Panc1 (cell line): ENCODE data around the gene GRAMD1A. TPM values are rescaled to one million over a fixed set of nuclear protein-coding genes. Genes with fewer than 3 reads are reported as not detected.

Experiments used
- ATAC-seq: fragments of 200-7000 bp; cut with Tn5 transposase; 2 replicates; pipeline ENCODE4 v1.9.1; 2020; ENCODE audit warnings: mild to moderate bottlenecking, moderate library complexity
- BruUV-seq: library from RNA; stranded (reverse); fragments of 400-500 nt; replicated peaks from 2 replicates; lab custom pipeline; 2021; lab: Mats Ljungman, UMichigan
- CTCF ChIA-PET: fragments of 300-600 bp; sonication (Branson Sonifier 250); formaldehyde crosslinking; loops from one replicate; lab custom pipeline; 2022; ENCODE audit warnings: antibody characterized with exemption; lab: Charles Lee
- POLR2A ChIA-PET: fragments of 300-600 bp; sonication (Branson Sonifier 250); formaldehyde crosslinking; loops from one replicate; lab custom pipeline; 2022; ENCODE audit warnings: antibody characterized with exemption; lab: Charles Lee
- DNase-seq: peaks from one replicate; pipeline ENCODE4 v3.0.0-alpha.2; 2010; ENCODE audit warnings: low read depth, low spot score
- H3K27ac ChIP-seq: 2 replicates; pipeline ENCODE4 v1.5.1; 2011; ENCODE audit warnings: mild to moderate bottlenecking, low read length, inconsistent platforms
- H3K27me3 ChIP-seq: fragments of 200-500 bp; sonication (Bioruptor generic); 2 replicates; pipeline ENCODE4 v1.6.0; 2014; ENCODE audit warnings: low read length, inconsistent platforms; ENCODE audit not compliant: control insufficient read depth, insufficient read depth
- H3K36me3 ChIP-seq: fragments of 200-500 bp; sonication (Bioruptor generic); 2 replicates; pipeline ENCODE4 v1.5.1; 2014; ENCODE audit warnings: inconsistent platforms, mild to moderate bottlenecking, low read length, moderate library complexity; ENCODE audit not compliant: control insufficient read depth, insufficient read depth
- H3K4me1 ChIP-seq: 2 replicates; pipeline ENCODE4 v1.5.1; 2011; ENCODE audit warnings: inconsistent platforms, mild to moderate bottlenecking, low read length, moderate library complexity; ENCODE audit not compliant: control insufficient read depth, insufficient read depth
- H3K4me3 ChIP-seq, 2 experiments: 2 replicates each; pipeline ENCODE4 v1.5.1; 2011 to 2012; ENCODE audit warnings: low read depth in 2 of 2, low read length in 2 of 2, mild to moderate bottlenecking in 2 of 2, inconsistent platforms in 1 of 2, moderate library complexity in 1 of 2
- H3K9me3 ChIP-seq: fragments of 200-500 bp; sonication (Bioruptor generic); 2 replicates; pipeline ENCODE4 v1.5.1; 2014; ENCODE audit warnings: low read depth, mild to moderate bottlenecking, inconsistent platforms, low read length, moderate library complexity; ENCODE audit not compliant: control insufficient read depth, insufficient read depth
- CTCF ChIP-seq: fragments of 450-650 bp; IDR thresholded peaks from 2 replicates; pipeline ENCODE4 v1.5.1; 2017; ENCODE audit warnings: mild to moderate bottlenecking
- POLR2AphosphoS5 ChIP-seq: IDR thresholded peaks from 2 replicates; pipeline ENCODE4 v1.6.1; 2012; ENCODE audit warnings: mild to moderate bottlenecking, low read depth, low read length, moderate library complexity
- SIN3A ChIP-seq: IDR thresholded peaks from 2 replicates; pipeline ENCODE4 v1.6.1; 2012; ENCODE audit warnings: low read depth, mild to moderate bottlenecking, low read length, moderate library complexity, borderline replicate concordance; ENCODE audit not compliant: insufficient read depth
- TCF7L2 ChIP-seq: IDR thresholded peaks from 2 replicates; pipeline ENCODE4 v1.6.1; 2011; ENCODE audit warnings: mild to moderate bottlenecking, low read depth, low read length, inconsistent platforms
- in situ Hi-C: cut with HindIII; loops from 2 replicates; pipeline ENCODE4 v1.10.0; 2016; ENCODE audit warnings: low sequenced_read_pairs, low pct_unique_long_range_greater_than_20kb
- intact Hi-C: fragments of 100-400 bp; cut with micrococcal nuclease; formaldehyde crosslinking; loops from one replicate; pipeline ENCODE4 v1.10.0; 2022; ENCODE audit not compliant: unreplicated experiment
- total RNA-seq: library from RNA; stranded (reverse); gene quantifications from one replicate; pipeline ENCODE4 v1.2.1, GENCODE V29; 2021; ENCODE audit not compliant: unreplicated experiment
- TF ChIP-seq, protein P1 (sequence below), 2 experiments: IDR thresholded peaks; 2 replicates each; pipeline ENCODE4 v1.6.1; 2011 to 2012; ENCODE audit warnings: low read depth in 2 of 2, control low read depth in 1 of 2, low read length in 1 of 2, mild to moderate bottlenecking in 1 of 2, moderate library complexity in 1 of 2; ENCODE audit not compliant: insufficient read depth in 1 of 2

GRAMD1A gene
- total RNA-seq, 1 experiment from 2014 or later = 69.9 TPM

- TF ChIP-seq CTCF (no peak), TCF7L2 (no peak), POLR2AphosphoS5 (no peak), SIN3A (no peak)
- TF ChIP-seq, protein P1, sequence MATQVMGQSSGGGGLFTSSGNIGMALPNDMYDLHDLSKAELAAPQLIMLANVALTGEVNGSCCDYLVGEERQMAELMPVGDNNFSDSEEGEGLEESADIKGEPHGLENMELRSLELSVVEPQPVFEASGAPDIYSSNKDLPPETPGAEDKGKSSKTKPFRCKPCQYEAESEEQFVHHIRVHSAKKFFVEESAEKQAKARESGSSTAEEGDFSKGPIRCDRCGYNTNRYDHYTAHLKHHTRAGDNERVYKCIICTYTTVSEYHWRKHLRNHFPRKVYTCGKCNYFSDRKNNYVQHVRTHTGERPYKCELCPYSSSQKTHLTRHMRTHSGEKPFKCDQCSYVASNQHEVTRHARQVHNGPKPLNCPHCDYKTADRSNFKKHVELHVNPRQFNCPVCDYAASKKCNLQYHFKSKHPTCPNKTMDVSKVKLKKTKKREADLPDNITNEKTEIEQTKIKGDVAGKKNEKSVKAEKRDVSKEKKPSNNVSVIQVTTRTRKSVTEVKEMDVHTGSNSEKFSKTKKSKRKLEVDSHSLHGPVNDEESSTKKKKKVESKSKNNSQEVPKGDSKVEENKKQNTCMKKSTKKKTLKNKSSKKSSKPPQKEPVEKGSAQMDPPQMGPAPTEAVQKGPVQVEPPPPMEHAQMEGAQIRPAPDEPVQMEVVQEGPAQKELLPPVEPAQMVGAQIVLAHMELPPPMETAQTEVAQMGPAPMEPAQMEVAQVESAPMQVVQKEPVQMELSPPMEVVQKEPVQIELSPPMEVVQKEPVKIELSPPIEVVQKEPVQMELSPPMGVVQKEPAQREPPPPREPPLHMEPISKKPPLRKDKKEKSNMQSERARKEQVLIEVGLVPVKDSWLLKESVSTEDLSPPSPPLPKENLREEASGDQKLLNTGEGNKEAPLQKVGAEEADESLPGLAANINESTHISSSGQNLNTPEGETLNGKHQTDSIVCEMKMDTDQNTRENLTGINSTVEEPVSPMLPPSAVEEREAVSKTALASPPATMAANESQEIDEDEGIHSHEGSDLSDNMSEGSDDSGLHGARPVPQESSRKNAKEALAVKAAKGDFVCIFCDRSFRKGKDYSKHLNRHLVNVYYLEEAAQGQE (IDR thresholded peaks at IDR 0.05; ENCODE audit: insufficient read depth in 1 of 2, low read depth in 2 of 2, low read length in 1 of 2) = no peak
- no TSS peak for BruUV-seq
Observed at GRCh38 chr19:35042056-35042730, 42.1 kb downstream of the GRAMD1A start.

DNA sequence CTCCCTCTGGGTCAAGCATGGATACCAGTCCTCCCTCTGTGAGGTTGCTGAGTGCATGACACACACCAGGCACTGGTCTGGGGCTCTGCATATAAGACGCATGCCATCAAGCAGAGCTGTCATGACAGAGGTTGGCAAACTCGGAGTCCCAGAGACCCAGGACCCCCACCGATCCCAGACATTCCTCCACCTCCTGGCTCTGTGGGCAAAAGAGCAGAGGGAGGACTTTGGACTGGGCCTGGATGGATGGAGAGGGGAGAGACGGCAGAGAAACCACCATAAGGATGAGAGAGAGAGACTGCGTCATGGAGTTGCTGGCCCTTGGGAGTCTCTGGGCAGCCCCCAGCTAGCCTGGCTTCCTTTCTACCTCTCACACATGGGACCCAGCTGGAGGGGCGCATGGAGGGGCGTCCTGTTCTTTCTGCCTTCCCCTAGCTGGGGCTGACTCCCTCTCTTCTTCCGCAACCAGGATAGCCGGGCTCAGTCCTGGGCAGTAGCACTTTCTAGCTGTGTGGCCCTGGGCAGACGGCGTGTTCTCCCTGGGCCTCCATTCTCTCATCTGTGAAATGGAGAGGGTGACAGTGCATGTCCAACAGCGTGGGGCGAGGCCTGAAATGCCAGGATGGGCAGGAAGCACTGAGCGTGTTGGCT is 43.0 kb downstream of the GRAMD1A start:
- H3K4me1 ChIP-seq = peaks cover 10% of the 10 kb centered on the region
- H3K36me3 ChIP-seq = no peaks in the 10 kb centered on the region
- in situ Hi-C loops (no loop called here), intact Hi-C loops (loop anchor here (10.0 kb wide), 1 partner anchor 52 kb away; no protein-coding TSS in a partner anchor)
- DNase-seq (no peak), ATAC-seq (no peak)
- H3K9me3 ChIP-seq = no peaks in the 10 kb centered on the region
- no peak for TF ChIP-seq POLR2AphosphoS5
- TF ChIP-seq, protein P1 (IDR thresholded peaks at IDR 0.05; ENCODE audit: insufficient read depth in 1 of 2, low read depth in 2 of 2, low read length in 1 of 2) = no peak
- TF ChIP-seq SIN3A = no peak
- no peak for TF ChIP-seq CTCF
- no peak for TF ChIP-seq TCF7L2
- no peak overlapping the region for H3K4me3 ChIP-seq
- POLR2A ChIA-PET = no interaction called here
- H3K27me3 ChIP-seq = no peaks in the 10 kb centered on the region
- H3K27ac ChIP-seq = no peak overlapping the region
- CTCF ChIA-PET = no interaction called here
- no TSS peak for BruUV-seq

More at GRCh38 chr19:35042056-35042730, 42.1 kb downstream of the GRAMD1A start:
- no peaks in the 10 kb centered on the region for H3K9me3 ChIP-seq
- H3K27ac ChIP-seq = no peak overlapping the region
- no peaks in the 10 kb centered on the region for H3K36me3 ChIP-seq
- DNase-seq (no peak), ATAC-seq (no peak)
- H3K4me1 ChIP-seq = peaks cover 10% of the 10 kb centered on the region
- POLR2A ChIA-PET = no interaction called here
- H3K27me3 ChIP-seq = no peaks in the 10 kb centered on the region
- intact Hi-C loops = loop anchor here (10.0 kb wide), 1 partner anchor 53 kb away; no protein-coding TSS in a partner anchor
- no peak overlapping the region for H3K4me3 ChIP-seq
- in situ Hi-C loops = no loop called here
- CTCF ChIA-PET = no interaction called here
